ENCODE data around the gene PTTG1.

PTTG1 gene

GRCh38 chr5:160478163-160478562 is 56.5 kb downstream of the PTTG1 start:
- in situ Hi-C loops (cut with HindIII; ENCODE audit: low sequenced_read_pairs), result no loop called here
- TF ChIP-seq CTCF (IDR thresholded peaks at IDR 0.05; ENCODE audit: low read depth, low read length), result no peak
- no peak overlapping the region for H3K4me3 ChIP-seq (ENCODE audit: low read depth, low read length)
- DNase-seq (ENCODE audit: low read depth, low spot score), result no peak

Data from astrocyte of the spinal cord (primary cell).